Gastroesophageal sphincter (tissue), 3 donors: ENCODE measurements around the gene STX19.

Source experiments
- CTCF ChIP-seq, 4 experiments: fragments of 200-600 bp in 2 of 4; fragments of 450-650 bp in 2 of 4; sonication (generic) in 1 of 4; IDR thresholded peaks; one replicate each; pipeline ENCODE4 v1.5.1; 2017 to 2019; ENCODE audit warnings: antibody characterized with exemption in 4 of 4, mild to moderate bottlenecking in 2 of 4, moderate library complexity in 2 of 4
- EP300 ChIP-seq: sonication (generic); formaldehyde crosslinking; IDR thresholded peaks from one replicate; pipeline ENCODE4 v1.6.1; 2017; ENCODE audit warnings: antibody characterized with exemption, mild to moderate bottlenecking

- TF ChIP-seq CTCF (IDR thresholded peaks at IDR 0.05), result no peak
- TF ChIP-seq EP300, result no peak
Observed at GRCh38 chr3:93969443-93969842, 59.0 kb downstream of the STX19 start.
